Measurements from ENCODE around the gene TAF6. TPM values are rescaled to one million over a fixed set of nuclear protein-coding genes. Genes with fewer than 3 reads are reported as not detected.
A peak's percentile ranks its signal among the peaks of the same experiment; 100 is the strongest.

The TAF6 gene
- total RNA-seq, 4 donors from 2014 or later, result 18.0 to 581 (median 43.9) TPM

DNA sequence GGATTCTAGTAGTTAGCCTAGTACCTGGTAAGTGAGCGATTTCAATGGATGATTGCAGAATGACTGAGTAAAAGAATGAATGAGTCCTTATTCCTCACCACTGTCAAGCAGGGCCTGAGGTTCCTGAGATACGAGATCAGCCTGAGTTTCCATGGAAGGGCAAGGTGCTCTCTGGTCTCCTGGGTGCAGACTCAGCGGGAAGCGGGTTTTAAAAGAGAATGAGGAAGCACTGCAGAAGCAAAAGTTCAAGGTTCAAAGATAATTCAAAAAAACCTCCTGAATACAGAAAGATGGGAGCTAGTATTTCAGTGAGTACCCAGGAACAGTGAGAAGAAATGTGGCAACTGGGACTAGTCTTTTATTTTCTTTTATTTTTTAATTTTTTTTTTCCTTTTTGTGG lies 42.0 kb downstream of the TAF6 start:
- Histone ChIP-seq H3K27ac (peak overlapping the region; percentile 94 to 97 (median 96)), H3K4me3 (no peak overlapping the region), H3K9me3 (peaks cover 5 to 6% of the 10 kb centered on the region in 2 donors), H3K4me1 (peaks cover 15 to 47% (median 46%) of the 10 kb centered on the region in 4 donors), H3K36me3 (peaks cover 0 to 53% (median 25%) of the 10 kb centered on the region in 4 donors), H3K27me3 (no peaks in the 10 kb centered on the region)
- TF ChIP-seq POLR2A (IDR thresholded peaks at IDR 0.05) (no peak), EP300 (IDR thresholded peaks at IDR 0.05; ENCODE audit: low read depth) (no peak), CTCF (IDR thresholded peaks at IDR 0.05) (no peak), POLR2AphosphoS5 (IDR thresholded peaks at IDR 0.05) (no peak)
- 63% methylated on average over 3 to 4 of the region's 4 CpGs for WGBS, 2 donors (ENCODE audit: low coverage in 1 of 2)
- DNase-seq, result peak; percentile 35
- in situ Hi-C loops (cut with MboI; ENCODE audit: low pct_ligation_motif_present in 1 of 4, low pct_unique_long_range_greater_than_20kb in 1 of 4, low sequenced_read_pairs in 3 of 4) (loop anchor here in 1 of 4 donors (10.0 kb wide), 1 partner anchor 82 kb away; no protein-coding TSS in a partner anchor), intact Hi-C loops (cut with DNase I; ENCODE audit: low total_unique reads) (no loop called here)

- no peak for DNase-seq
- intact Hi-C loops (cut with DNase I; ENCODE audit: low total_unique reads), result no loop called here
- Histone ChIP-seq H3K27ac (no peak overlapping the region), H3K27me3 (no peaks in the 10 kb centered on the region), H3K36me3 (peaks cover 10 to 71% (median 43%) of the 10 kb centered on the region in 4 donors), H3K4me1 (peaks cover 13 to 37% (median 35%) of the 10 kb centered on the region in 4 donors), H3K4me3 (no peak overlapping the region), H3K9me3 (peaks cover 22 to 24% of the 10 kb centered on the region in 2 donors)
- TF ChIP-seq EP300 (IDR thresholded peaks at IDR 0.05; ENCODE audit: low read depth) (no peak), POLR2AphosphoS5 (IDR thresholded peaks at IDR 0.05) (no peak), POLR2A (IDR thresholded peaks at IDR 0.05) (no peak), CTCF (IDR thresholded peaks at IDR 0.05) (no peak)
- WGBS, 2 donors (ENCODE audit: low coverage in 1 of 2), result 97% methylated on average over 4 to 6 of the region's 6 CpGs
- in situ Hi-C loops (cut with MboI; ENCODE audit: low pct_ligation_motif_present in 1 of 4, low pct_unique_long_range_greater_than_20kb in 1 of 4, low sequenced_read_pairs in 3 of 4), result loop anchor here in 1 of 4 donors (10.0 kb wide), 1 partner anchor 81 kb away; no protein-coding TSS in a partner anchor
Observed at GRCh38 chr7:100075418-100075817, 43.7 kb downstream of the TAF6 start.

DNA sequence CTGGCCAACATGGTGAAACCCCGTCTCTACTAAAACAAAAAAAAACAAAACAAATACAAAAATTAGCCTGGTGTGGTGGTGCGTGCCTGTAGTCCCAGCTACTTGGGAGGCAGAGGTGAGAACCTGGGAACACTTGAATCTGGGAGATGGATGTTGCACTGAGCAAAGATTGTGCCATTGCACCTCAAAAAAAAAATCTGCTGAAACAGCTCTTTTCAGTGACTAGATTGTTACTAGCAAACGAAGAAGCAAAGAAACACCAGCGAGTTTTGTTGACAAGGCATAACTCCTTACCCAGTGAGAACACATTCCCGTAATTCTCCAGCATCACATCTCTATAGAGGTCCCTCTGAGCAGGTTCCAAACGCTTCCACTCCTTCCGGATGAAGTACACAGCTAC lies 44.3 kb downstream of the TAF6 start:
- H3K36me3 ChIP-seq, result peaks cover 10 to 76% (median 46%) of the 10 kb centered on the region in 4 donors
- TF ChIP-seq EP300 (IDR thresholded peaks at IDR 0.05; ENCODE audit: low read depth), result no peak
- TF ChIP-seq CTCF (IDR thresholded peaks at IDR 0.05), result no peak
- TF ChIP-seq POLR2AphosphoS5 (IDR thresholded peaks at IDR 0.05), result no peak
- intact Hi-C loops (cut with DNase I; ENCODE audit: low total_unique reads) (no loop called here), in situ Hi-C loops (cut with MboI; ENCODE audit: low pct_ligation_motif_present in 1 of 4, low pct_unique_long_range_greater_than_20kb in 1 of 4, low sequenced_read_pairs in 3 of 4) (loop anchor here in 3 of 4 donors (10.0 to 25.0 kb wide), 2 partner anchors 80 to 163 kb away; partner anchors contain the start of gene TRIM4 (in 3 of the 3))
- H3K9me3 ChIP-seq, result peaks cover 22 to 24% of the 10 kb centered on the region in 2 donors
- WGBS, 2 donors (ENCODE audit: low coverage in 1 of 2), result 85% methylated on average over 7 of the region's 7 CpGs; no CpG with 5 or more reads in 1 of the 2 donors
- no peaks in the 10 kb centered on the region for H3K27me3 ChIP-seq
- no peak overlapping the region for H3K4me3 ChIP-seq
- peaks cover 7 to 32% (median 30%) of the 10 kb centered on the region in 4 donors for H3K4me1 ChIP-seq
- H3K27ac ChIP-seq, result no peak overlapping the region
- DNase-seq, result no peak

- Histone ChIP-seq H3K9me3 (peaks cover 22 to 24% of the 10 kb centered on the region in 2 donors), H3K27ac (no peak overlapping the region), H3K36me3 (peaks cover 10 to 78% (median 48%) of the 10 kb centered on the region in 4 donors), H3K4me1 (peaks cover 0 to 9% (median 7%) of the 10 kb centered on the region in 4 donors), H3K27me3 (no peaks in the 10 kb centered on the region), H3K4me3 (no peak overlapping the region)
- no peak for TF ChIP-seq POLR2AphosphoS5 (IDR thresholded peaks at IDR 0.05)
- no peak for DNase-seq
- 94 to 98% methylated on average over 9 to 10 of the region's 10 CpGs for whole genome bisulfite sequencing, 2 donors (ENCODE audit: low coverage in 1 of 2)
- in situ Hi-C loops (cut with MboI; ENCODE audit: low pct_ligation_motif_present in 1 of 4, low pct_unique_long_range_greater_than_20kb in 1 of 4, low sequenced_read_pairs in 3 of 4), result loop anchor here in 3 of 4 donors (10.0 to 25.0 kb wide), 2 partner anchors 78 to 160 kb away; partner anchors contain the start of gene TRIM4 (in 3 of the 3)
- intact Hi-C loops (cut with DNase I; ENCODE audit: low total_unique reads), result no loop called here
Observed at GRCh38 chr7:100072462-100072861, 46.7 kb downstream of the TAF6 start.

Measured in transverse colon (tissue), 4 donors.